GM19043 (cell line): Measurements from ENCODE around the gene CDR2.

Experiments used
- ATAC-seq: cut with Tn5 transposase; IDR thresholded peaks from one replicate; pipeline ENCODE4 v1.9.1; 2021; ENCODE audit warnings: low read depth; ENCODE audit not compliant: unreplicated experiment

Gene CDR2

GRCh38 chr16:22325598-22326368 lies 48.6 kb downstream of the CDR2 start:
- ATAC-seq, result no peak

DNA sequence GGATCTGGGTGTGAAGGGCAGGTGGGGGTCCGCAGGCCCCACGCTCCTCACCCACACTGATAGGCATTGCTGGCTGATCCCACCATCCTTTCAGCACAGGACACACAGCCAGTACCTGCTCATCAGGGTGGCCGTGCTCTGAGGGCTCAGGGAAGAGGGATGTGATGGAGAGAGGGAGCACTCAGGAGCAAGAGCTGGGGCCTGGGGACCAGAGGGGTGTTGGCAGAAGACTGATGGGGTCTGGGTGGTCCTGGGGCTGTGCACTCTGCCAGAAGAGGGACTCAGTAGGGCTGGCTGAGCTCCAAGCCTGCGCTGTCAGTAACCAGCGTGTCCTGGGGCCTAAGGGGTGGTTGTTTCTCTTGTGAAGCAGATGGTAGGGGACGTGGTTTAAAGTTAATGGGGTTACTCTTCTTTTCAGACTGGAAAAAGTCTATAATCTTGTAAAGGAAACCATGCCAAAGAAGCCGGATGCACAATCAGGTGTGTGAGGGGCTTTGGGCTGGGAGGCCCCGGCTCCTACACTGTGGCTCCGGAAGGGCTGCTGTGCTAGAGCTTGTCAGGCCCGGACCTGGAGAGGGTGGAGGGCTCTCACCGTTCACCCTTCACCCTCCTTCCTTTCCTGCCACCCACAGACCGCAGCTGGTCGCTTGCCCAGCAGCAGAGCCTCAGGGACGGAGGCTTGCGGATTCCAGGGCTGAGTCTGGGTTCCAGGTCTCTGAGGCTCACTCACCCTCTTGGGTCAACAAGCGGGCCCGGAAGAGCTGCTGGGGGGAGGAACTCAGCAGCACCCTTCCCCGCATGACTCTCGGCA lies 49.4 kb downstream of the CDR2 start:
- no peak for ATAC-seq

DNA sequence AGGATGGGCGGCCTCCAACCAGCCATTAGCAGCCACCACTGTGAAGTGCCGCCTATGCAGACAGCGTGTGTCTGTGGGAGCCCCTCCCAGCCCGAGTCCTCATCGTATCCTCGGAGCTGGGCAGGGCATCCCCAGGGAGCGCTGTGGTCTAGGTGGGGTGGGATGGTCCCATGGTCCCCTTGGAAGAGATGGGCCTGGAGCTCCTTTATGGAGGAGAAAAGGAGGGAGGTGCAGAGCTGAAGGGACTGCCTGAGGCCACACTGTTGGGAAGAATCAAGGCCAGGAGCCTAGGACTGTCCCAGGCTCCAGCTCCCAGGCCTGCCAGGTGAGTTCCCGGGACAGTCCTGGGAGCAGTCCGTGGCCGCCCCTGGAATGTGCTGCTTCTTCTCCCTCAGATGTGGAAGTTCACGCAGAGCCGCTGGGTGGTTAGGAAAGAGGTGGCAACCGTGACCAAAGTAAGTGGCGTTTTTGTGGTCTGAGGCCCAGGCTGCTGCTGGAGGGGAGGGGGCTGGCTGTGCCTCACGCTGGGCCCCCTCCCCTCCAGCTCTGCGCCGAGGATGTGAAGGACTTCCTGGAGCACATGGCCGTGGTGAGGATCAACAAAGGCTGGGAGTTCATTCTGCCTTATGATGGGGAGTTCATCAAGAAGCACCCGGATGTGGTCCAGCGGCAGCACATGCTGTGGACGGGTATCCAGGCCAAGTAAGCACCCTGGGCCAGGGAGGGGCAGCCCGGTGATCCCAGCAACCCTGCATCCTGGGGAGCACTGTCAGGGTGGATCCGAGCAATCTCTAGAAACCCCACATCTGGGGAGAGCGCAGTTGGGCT lies 50.2 kb downstream of the CDR2 start:
- ATAC-seq, result no peak

GRCh38 chr16:22323173-22323958 lies 51.1 kb downstream of the CDR2 start:
- no peak for ATAC-seq

DNA sequence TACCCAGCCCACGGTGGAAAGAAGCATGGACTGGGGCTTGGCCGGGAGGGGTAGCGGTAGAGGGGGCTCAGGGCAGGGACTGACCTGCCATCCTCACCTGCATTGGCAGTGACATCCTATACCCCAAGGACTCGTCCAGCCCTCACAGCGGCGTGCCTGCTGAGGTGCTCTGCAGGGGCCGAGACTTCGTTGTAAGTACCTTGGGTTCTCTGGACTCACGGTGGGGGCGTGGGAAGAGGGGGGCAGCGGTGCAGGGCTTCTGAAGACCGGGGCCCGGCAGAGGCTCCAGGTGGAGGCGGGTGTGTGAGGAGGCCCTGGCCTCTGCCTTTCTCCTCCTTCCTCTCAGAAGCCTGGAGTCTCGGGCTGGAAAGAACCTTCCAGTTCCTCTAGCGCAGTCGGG lies 51.7 kb downstream of the CDR2 start:
- ATAC-seq, result no peak

DNA sequence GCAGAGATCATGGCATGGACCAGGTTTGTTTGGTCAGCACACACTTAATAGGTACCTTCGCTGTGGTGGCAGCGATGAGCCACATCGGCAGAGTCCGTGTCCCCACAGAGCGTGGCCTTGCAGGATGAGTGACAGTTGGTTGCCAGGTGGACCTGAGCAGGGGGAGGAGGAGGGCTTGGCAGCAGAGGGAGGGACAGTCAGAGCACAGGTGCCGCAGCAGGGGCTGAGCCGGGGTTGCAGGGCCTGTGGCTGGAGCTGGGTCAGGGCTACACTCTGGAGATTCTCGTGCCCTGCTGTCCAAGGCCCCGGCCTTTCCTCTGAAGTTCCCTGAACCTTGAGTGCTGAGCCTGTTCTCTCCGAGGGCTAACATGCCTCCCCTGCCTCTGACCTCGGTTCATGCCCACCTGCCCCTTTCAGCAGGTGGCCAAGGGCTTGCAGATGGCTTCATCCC lies 52.4 kb downstream of the CDR2 start:
- no peak for ATAC-seq

- no peak for ATAC-seq
Measured at GRCh38 chr16:22321340-22322001, 52.9 kb downstream of the CDR2 start.

- no peak for ATAC-seq
Measured at GRCh38 chr16:22320572-22321339, 53.7 kb downstream of the CDR2 start.

DNA sequence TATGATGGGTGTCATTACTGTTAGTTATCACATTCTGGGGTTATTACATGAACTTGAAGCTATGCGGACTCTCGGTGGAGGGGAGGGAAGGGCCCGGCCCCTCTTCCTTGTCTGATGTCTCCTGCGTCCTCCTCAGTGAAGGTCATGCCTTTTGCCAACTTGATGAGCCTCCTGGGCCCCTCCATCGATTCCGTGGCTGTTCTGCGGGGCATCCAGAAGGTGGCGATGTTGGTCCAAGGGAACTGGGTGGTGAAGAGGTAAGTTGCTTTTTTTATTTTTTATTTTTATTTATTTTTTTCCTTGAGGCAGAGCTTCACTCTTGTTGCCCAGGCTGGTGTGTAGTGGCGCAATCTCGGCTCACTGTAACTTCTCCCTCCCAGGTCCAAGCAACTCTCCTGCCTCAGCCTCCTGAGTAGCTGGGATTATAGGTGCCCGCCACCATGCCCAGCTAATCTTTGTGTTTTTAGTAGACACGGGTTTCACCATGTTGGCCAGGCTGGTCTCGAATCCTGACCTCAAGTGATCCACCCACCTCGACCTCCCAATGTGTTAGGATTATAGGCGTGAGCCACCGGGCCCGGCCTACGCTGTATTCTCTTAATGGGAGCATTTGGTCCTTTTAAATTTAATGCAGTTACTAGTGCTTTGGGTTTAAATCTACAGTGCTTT lies 55.6 kb downstream of the CDR2 start:
- no peak for ATAC-seq

GRCh38 chr16:22317625-22318024 lies 56.8 kb downstream of the CDR2 start:
- ATAC-seq, result no peak

DNA sequence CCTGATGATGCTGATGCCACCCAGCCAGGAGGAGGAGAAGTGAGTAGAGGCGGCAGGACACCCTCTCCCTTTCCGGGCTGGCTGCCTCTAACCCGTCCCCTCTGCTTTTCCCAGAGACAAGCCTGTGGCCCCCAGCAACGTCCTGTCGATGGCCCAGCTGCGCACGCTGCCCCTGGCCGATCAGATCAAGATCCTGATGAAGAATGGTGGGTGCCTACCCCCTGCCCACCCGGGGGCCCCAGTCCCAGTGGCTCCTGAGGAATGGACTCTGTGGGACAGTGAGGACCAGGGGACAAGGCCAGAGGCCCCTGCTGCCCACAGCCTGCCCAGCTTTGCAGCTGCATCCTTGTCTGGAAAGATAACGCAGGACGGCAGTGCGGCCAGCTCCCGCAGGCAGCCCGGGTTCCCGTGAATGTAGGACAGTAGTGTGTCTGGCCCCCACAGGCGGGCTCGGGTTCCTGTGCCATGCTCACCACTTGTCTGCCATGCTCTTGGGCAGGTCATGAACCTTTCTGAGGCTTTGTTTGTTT lies 57.4 kb downstream of the CDR2 start:
- ATAC-seq, result no peak

DNA sequence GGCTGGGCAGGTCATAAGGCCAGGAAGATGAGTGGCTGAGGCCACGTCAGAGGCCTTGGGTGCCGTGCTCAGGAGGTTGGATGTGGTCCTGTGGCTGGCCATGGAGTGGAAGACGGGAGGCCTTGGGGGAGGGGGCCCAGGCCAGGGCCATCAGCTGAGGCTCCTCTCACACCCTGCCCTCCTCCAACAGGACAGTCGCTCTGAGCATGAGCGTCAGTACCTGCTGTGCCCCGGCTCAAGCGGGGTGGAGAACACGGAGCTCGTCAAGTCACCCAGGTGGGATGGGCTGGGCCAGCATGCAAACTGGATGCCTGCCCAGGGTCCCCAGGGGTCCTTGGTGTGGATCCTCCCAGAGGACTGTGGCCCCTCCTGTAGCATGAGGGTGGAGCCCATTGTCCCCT lies 58.0 kb downstream of the CDR2 start:
- ATAC-seq, result no peak

DNA sequence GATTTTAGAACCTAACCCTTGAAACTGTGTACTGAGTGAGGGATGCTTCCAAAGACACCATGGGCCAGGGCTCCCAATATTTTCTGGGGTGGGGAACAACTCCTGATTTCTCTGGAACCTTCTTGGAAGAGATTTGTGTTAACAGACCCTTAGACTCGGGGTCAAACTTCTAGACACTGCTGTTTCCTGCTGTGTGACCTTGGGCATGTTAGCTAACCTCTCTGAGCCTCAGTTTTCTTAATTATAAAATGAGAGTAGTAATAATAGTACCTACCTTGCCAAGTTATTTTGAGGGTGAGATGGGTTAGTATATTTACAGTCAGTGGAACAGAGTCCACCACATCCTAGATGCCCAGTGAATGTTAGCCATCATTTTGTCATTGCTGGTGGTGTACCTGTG lies 58.4 kb downstream of the CDR2 start:
- ATAC-seq, result no peak

- ATAC-seq, result no peak
Measured at GRCh38 chr16:22314661-22315626, 59.5 kb downstream of the CDR2 start.

DNA sequence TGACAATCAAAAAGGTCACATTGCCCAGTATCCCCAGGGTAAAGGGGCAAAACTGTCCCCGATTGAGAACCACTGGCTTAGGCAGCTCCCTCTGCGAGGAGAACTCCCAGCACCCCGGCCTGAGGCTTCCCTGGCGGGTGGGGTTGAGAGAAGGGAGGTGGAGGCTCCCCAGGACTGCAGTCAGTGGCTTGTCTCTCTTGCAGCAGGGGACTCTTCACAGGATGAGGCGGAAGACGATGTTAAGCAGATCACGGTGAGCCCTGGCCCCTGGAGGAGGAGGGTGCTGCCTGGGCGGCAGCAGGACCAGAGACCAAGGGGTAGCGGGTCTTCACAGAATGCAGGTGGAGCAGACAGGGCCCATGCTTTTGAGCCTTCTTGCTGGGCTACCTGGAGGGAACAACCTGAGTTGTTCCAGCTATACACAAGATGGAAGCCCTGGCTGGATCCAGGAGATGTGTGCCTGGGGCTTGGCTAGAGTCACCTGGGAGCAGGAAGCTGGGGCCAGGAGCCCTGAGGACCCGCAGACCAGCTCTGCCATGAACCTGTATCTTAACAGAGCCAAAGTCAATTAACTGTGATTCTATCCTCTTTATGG lies 60.4 kb downstream of the CDR2 start:
- ATAC-seq, result no peak

DNA sequence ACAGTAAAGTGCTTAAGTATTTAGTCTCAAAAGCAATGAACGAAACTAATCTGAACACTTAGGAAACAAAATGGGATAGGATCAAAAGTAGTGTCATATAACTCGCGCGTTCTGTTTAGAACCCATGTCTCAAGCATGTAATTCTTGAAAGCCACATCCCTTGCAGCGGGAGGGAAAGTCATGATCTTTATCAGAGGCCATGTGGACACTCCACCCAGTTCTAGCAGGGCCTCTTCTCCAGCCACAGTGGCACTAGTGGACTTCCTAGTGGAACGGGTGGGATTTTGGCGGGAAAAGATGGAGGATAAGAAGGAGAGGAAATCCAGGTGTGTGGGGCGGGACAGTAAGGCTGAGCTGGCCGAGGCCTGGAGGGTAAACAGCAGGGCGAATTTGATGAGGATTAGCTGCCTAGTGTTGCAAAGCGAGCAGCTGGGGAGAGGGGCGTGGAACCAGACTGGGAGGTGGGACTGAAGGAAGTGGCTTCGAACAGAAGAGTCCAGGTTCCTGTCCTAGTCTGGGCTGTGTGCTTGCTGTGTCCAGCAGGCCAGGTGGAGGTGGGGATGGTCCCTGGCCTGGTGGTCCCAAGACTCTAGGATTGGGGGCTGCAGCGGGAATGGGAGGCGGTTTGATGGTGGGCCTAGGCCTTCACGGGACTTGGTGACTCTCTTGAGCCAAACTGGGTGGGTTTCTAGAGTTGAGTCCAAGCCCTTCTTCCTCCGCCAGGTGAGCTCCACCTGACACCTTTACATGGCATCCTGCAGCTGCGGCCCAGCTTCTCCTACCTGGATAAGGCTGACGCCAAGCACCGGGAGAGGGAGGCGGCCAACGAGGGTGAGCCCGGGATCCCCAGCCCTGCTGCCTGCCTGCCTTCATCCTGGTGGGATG lies 61.3 kb downstream of the CDR2 start:
- no peak for ATAC-seq
